HEK293T (cell line): ENCODE results near the gene TTC28.

Source experiments
- ARNT ChIP-seq: fragments of 450-650 bp; IDR thresholded peaks from 2 replicates; pipeline ENCODE4 v1.6.1; 2017; ENCODE audit warnings: mild to moderate bottlenecking
- CTBP1 ChIP-seq: fragments of 450-650 bp; IDR thresholded peaks from 2 replicates; pipeline ENCODE4 v1.6.1; 2016; ENCODE audit warnings: borderline replicate concordance
- ELF4 ChIP-seq: fragments of 450-650 bp; IDR thresholded peaks from 2 replicates; pipeline ENCODE4 v1.6.1; 2017; ENCODE audit warnings: antibody characterized with exemption
- FOXK2 ChIP-seq: fragments of 450-650 bp; IDR thresholded peaks from 2 replicates; pipeline ENCODE4 v1.6.1; 2016; ENCODE audit warnings: mild to moderate bottlenecking
- FOXM1 ChIP-seq: fragments of 450-650 bp; IDR thresholded peaks from 2 replicates; pipeline ENCODE4 v1.6.1; 2017; ENCODE audit warnings: mild to moderate bottlenecking, borderline replicate concordance
- LEF1 ChIP-seq: fragments of 450-650 bp; IDR thresholded peaks from 2 replicates; pipeline ENCODE4 v1.6.1; 2017; ENCODE audit warnings: mild to moderate bottlenecking, borderline replicate concordance
- PKNOX1 ChIP-seq: fragments of 450-650 bp; IDR thresholded peaks from 2 replicates; pipeline ENCODE4 v1.6.1; 2016
- SP1 ChIP-seq: fragments of 450-650 bp; IDR thresholded peaks from 2 replicates; pipeline ENCODE4 v1.6.1; 2017
- TARDBP ChIP-seq: fragments of 450-650 bp; IDR thresholded peaks from 2 replicates; pipeline ENCODE4 v1.6.1; 2016

- TF ChIP-seq CTBP1 (no peak), PKNOX1 (no peak), FOXM1 (no peak), TARDBP (no peak), ELF4 (no peak), FOXK2 (no peak), LEF1 (no peak), SP1 (no peak), ARNT (no peak)
These were observed 182.5 kb downstream of the TTC28 start for GRCh38 chr22:28497188-28497587.
